ENCODE results near the gene ZNF791. TPM values are rescaled to one million over a fixed set of nuclear protein-coding genes. Genes with fewer than 3 reads are reported as not detected.

Gene ZNF791
- total and polyA plus RNA-seq, 10 donors, result 6.8 to 64.9 (median 30.9) TPM

DNA sequence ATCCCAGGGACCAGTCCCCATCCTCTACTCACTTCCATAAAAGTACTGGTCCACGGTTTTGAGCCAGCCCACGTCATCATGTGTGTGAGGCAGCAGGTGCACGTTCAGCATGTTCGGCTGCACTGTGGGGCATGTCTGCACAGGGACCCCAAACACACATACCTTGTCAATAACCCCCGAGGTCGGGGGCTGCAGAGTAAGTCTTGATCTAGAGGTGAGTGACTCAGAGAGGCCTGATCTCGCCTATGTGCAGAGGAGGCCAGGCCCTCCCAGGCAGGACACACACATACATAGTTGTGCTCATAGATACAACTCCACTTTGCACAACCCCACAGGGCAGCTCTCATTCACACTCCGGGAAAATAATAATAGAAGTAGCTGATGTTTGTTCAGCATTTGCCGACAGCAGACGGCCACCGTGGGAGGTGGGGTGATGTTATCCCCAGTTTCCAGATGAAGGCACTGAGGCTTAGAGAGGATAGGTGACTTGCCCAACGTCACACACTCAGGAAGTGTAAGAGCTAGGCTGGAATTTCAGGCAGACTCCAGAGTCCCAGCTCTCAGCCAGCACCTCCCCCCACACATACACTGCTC lies 55.0 kb downstream of the ZNF791 start:
- no peaks in the 10 kb centered on the region for H3K27me3 ChIP-seq (replicated peaks in 1 of 7)
- peak overlapping the region; percentile 76 to 92 (median 86) for H3K27ac ChIP-seq
- peak overlapping the region; percentile 68 to 98 (median 82) for H3K4me3 ChIP-seq
- WGBS, 5 donors, result 21 to 32% (median 27%) methylated on average over 8 to 12 of the region's 12 CpGs
- intact Hi-C loops (cut with DNase I; ENCODE audit: low total_unique reads), result no loop called here
- H3K9me3 ChIP-seq, result no peaks in the 10 kb centered on the region
- DNase-seq, result peak; percentile 81
- TF ChIP-seq, protein P1, sequence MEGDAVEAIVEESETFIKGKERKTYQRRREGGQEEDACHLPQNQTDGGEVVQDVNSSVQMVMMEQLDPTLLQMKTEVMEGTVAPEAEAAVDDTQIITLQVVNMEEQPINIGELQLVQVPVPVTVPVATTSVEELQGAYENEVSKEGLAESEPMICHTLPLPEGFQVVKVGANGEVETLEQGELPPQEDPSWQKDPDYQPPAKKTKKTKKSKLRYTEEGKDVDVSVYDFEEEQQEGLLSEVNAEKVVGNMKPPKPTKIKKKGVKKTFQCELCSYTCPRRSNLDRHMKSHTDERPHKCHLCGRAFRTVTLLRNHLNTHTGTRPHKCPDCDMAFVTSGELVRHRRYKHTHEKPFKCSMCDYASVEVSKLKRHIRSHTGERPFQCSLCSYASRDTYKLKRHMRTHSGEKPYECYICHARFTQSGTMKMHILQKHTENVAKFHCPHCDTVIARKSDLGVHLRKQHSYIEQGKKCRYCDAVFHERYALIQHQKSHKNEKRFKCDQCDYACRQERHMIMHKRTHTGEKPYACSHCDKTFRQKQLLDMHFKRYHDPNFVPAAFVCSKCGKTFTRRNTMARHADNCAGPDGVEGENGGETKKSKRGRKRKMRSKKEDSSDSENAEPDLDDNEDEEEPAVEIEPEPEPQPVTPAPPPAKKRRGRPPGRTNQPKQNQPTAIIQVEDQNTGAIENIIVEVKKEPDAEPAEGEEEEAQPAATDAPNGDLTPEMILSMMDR (IDR thresholded peaks at IDR 0.05 in 8 of 11, conservative IDR thresholded peaks at IDR 0.05 in 3 of 11), result no peak
- TF ChIP-seq POLR2AphosphoS5 (IDR thresholded peaks at IDR 0.05) (no peak), POLR2A (IDR thresholded peaks at IDR 0.05) (no peak)
- H3K4me1 ChIP-seq, result peaks cover 33 to 70% (median 57%) of the 10 kb centered on the region in 6 donors
- peaks cover 0 to 53% (median 43%) of the 10 kb centered on the region in 6 donors for H3K36me3 ChIP-seq

DNA sequence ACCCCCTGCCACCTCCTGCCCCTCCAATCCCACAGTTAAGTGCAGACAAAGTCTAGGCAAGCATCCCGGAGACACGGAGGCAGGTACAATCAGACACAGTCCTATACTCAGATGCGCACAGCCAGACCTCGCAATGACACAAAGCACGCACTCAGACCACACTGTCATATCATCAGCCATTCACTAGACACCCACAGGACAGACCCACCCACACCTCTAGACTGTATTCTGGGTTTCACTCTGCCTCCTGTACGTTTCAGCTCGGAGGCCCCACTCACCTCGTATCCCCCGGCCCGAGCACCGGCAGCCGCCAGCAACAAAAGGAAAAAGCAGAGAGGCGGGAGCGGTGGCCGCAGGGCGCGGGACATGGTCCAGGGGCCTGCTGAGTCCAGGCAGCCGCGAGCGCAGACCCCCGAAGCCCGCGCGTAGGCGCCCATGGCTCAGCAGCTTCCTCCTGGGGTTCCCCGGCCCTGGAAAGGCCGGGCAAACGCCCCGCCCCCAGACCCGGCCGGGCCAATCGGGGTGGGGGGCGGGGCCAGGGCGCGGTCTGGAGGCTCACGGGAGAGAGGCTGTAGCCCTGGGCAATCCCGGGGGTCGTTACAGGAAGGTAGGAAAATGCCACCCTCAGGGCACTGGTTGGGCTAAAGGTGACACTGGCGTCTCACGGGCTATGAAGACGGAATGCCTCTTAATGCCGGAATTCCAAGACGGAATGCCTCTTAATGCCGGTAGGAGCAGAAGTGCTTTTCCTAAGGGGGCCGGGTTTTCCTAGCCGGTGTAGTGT lies 55.7 kb downstream of the ZNF791 start, which contains the start of the genes MAN2B1 and WDR83:
Gene MAN2B1, minus strand, starts transcription at position 478 of the 784 bp plus-strand sequence. Its CDS starts 41 bp downstream, at position 437.
Gene WDR83, plus strand, starts transcription at position 543 of the 784 bp plus-strand sequence. CDS start 2,984 bp downstream, outside the sequence.
- WGBS, 5 donors, result 1 to 2% (median 1%) methylated on average over 30 to 46 of the region's 46 CpGs
- Histone ChIP-seq H3K27me3 (replicated peaks in 1 of 7) (no peaks in the 10 kb centered on the region), H3K4me3 (peak within 1 kb of the TSS; percentile 68 to 98 (median 82)), H3K4me1 (peaks cover 33 to 77% (median 61%) of the 10 kb centered on the region in 6 donors), H3K36me3 (peaks cover 0 to 46% (median 36%) of the 10 kb centered on the region in 6 donors), H3K9me3 (no peaks in the 10 kb centered on the region), H3K27ac (peak within 1 kb of the TSS; percentile 76 to 92 (median 86))
- intact Hi-C loops (cut with DNase I; ENCODE audit: low total_unique reads), result no loop called here
- DNase-seq, result peak; percentile 94
- TF ChIP-seq POLR2A (IDR thresholded peaks at IDR 0.05) (no peak), POLR2AphosphoS5 (IDR thresholded peaks at IDR 0.05) (peak; percentile 67 to 87 (median 83))
- TF ChIP-seq, protein P1 (IDR thresholded peaks at IDR 0.05 in 8 of 11, conservative IDR thresholded peaks at IDR 0.05 in 3 of 11), result peak in 1 of 11 experiments; percentile 10

DNA sequence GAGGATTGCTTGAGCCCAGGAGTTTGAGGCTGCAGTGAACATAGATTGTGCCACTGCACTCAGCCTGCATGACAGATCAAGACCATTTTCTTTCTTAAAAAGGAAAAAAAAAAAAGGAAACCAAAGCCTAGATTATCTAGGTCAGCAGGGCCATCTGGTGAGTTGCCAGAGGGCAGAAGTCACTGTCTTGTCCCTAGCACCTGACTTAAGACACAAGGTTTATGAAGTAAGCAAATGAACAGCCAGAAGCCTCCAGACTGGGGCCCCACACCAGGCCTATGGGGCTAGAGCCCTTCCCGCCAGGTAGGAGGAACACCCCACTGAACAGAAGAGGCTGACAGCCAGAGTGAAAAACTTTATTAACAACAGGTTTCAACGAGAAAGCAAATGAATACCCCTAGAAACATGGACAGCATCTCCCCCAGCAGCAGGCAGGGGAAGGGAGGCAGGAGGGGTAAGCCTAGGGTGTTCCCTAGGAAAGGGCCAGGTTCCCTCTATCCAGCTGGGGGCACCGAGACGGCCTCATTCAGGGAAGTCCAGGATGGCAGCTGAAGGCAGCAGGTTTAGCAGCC lies 57.1 kb downstream of the ZNF791 start:
- no peaks in the 10 kb centered on the region for H3K9me3 ChIP-seq
- H3K36me3 ChIP-seq, result peaks cover 0 to 40% (median 30%) of the 10 kb centered on the region in 6 donors
- H3K4me1 ChIP-seq, result peaks cover 33 to 90% (median 68%) of the 10 kb centered on the region in 6 donors
- TF ChIP-seq, protein P1 (IDR thresholded peaks at IDR 0.05 in 8 of 11, conservative IDR thresholded peaks at IDR 0.05 in 3 of 11), result no peak
- no peak for TF ChIP-seq POLR2AphosphoS5 (IDR thresholded peaks at IDR 0.05)
- no peak for TF ChIP-seq POLR2A (IDR thresholded peaks at IDR 0.05)
- no peak for DNase-seq
- 76 to 88% (median 85%) methylated on average over 4 of the region's 4 CpGs for WGBS, 5 donors
- peak overlapping the region in 4 of 8 donors; percentile 77 to 98 (median 88) for H3K4me3 ChIP-seq
- intact Hi-C loops (cut with DNase I; ENCODE audit: low total_unique reads), result no loop called here
- peak overlapping the region in 4 of 8 donors; percentile 88 to 96 (median 93) for H3K27ac ChIP-seq
- H3K27me3 ChIP-seq (replicated peaks in 1 of 7), result no peaks in the 10 kb centered on the region
